GM12864 (cell line): ENCODE measurements around the gene ZFAND2A.
"Not testable (repeated sequence)": the region's sequence is repeated elsewhere in the genome, so short reads cannot be mapped to it uniquely, and the experiment has no call there.

Source experiments
- DNase-seq: peaks from one replicate; pipeline ENCODE4 v3.0.0-alpha.2; 2011; ENCODE audit warnings: low read depth
- H3K4me3 ChIP-seq: 2 replicates; pipeline ENCODE4 v1.5.1; 2011; ENCODE audit warnings: mild to moderate bottlenecking, low read depth, low read length, control low read depth
- TF ChIP-seq, protein P1 (sequence below): IDR thresholded peaks from 2 replicates; pipeline ENCODE4 v1.5.1; 2011; ENCODE audit warnings: low read depth, mild to moderate bottlenecking, moderate library complexity, low read length, control low read depth, inconsistent platforms; ENCODE audit errors: missing control alignments

ZFAND2A gene

DNA sequence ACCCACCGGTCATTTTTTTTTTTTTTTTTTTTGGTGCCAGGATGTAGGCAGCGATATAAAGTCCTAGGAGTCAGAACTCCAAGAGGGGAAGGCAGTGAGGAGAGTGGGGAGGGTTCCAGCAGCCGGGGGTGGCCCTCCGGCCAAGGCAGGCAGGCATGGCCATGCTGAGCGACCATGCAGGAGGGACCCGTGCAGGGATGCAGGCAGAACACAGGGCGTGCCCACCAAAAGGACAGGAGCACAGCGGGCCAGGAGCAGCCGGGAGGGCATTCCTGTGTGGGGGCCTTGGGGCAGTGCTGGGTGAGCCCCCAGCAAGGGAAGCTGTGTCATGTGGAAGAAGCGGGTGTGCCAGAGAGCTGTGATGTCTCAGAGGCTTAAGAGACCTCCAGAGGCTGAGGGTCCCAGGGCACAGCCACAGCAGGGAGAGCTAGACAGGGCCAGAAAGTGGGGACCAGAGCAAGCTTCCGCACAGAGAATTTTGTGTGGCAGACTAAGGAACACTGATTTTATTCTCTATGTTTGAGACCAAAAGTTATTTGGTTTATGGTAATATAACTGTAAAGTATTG lies 5.7 kb downstream of the ZFAND2A start:
- TF ChIP-seq, protein P1, sequence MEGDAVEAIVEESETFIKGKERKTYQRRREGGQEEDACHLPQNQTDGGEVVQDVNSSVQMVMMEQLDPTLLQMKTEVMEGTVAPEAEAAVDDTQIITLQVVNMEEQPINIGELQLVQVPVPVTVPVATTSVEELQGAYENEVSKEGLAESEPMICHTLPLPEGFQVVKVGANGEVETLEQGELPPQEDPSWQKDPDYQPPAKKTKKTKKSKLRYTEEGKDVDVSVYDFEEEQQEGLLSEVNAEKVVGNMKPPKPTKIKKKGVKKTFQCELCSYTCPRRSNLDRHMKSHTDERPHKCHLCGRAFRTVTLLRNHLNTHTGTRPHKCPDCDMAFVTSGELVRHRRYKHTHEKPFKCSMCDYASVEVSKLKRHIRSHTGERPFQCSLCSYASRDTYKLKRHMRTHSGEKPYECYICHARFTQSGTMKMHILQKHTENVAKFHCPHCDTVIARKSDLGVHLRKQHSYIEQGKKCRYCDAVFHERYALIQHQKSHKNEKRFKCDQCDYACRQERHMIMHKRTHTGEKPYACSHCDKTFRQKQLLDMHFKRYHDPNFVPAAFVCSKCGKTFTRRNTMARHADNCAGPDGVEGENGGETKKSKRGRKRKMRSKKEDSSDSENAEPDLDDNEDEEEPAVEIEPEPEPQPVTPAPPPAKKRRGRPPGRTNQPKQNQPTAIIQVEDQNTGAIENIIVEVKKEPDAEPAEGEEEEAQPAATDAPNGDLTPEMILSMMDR, result no peak
- H3K4me3 ChIP-seq, result no peak overlapping the region
- no peak for DNase-seq

DNA sequence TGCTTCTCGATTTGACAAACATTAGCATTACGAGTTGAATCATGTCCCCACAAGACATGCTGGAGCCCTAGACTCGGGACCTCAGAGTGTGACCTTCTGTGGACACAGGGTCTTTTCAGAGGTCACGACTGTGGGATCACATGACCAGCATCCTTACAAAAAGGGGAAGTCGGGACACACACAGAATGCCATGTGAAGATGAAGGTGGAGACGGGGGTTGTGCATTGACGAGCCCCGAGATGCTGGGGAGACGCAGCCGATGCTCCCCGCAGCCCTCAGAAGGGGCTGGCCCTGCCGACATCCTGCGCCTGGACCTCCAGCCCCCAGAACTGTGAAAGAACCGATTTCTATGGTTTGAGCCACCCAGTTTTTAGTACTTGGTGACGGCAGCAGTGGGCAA lies 7.5 kb downstream of the ZFAND2A start:
- no peak for DNase-seq
- TF ChIP-seq, protein P1, result no peak
- H3K4me3 ChIP-seq, result no peak overlapping the region

- TF ChIP-seq, protein P1, result no peak
- H3K4me3 ChIP-seq, result no peak overlapping the region
- no peak for DNase-seq
Measured at GRCh38 chr7:1151653-1152425, 8.2 kb downstream of the ZFAND2A start.

DNA sequence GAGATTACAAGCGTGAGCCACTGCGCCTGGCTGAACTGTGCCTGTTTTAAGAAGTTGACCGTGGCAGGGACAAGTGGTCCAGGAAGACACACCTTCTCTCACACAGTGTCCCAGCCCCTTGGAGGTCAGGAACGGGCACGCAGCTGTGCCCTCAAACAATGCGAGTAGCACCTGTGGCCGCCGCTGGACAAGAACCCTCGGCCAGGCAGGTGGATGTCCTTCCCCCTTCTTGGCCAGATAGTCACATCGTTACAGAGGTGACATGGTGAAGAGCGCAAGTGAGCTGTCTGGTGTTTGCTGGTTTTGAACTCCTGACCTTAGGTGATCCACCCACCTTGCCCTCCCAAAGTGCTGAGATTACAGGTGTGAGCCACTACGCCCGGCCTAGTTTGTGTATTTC lies 8.8 kb downstream of the ZFAND2A start:
- TF ChIP-seq, protein P1, result no peak
- no peak overlapping the region for H3K4me3 ChIP-seq
- DNase-seq, result no peak

GRCh38 chr7:1150400-1151002 lies 9.5 kb downstream of the ZFAND2A start:
- TF ChIP-seq, protein P1, result no peak
- no peak for DNase-seq
- no peak overlapping the region for H3K4me3 ChIP-seq

DNA sequence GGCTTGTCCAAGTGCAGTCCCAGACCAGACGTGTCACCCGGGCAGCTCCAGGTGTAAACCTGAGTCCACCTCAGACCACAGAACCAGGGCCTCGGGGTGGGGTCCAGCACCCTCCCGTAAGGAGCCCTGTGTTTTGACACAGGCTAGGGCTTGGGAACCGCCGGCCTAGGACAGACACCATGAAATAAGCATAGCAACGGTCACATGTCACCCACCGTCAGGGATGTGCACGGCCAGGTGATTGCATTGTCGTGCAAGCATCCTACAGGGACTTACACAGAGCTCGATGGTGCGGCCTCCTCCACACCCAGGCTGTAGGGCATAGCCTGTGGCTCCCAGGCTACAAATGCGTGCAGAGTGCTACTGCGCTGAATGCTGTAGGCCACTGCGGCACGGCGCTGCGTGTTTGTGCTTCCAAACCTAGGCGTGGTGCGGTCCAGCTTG lies 10.6 kb downstream of the ZFAND2A start:
- no peak overlapping the region for H3K4me3 ChIP-seq
- TF ChIP-seq, protein P1, result no peak
- no peak for DNase-seq

DNA sequence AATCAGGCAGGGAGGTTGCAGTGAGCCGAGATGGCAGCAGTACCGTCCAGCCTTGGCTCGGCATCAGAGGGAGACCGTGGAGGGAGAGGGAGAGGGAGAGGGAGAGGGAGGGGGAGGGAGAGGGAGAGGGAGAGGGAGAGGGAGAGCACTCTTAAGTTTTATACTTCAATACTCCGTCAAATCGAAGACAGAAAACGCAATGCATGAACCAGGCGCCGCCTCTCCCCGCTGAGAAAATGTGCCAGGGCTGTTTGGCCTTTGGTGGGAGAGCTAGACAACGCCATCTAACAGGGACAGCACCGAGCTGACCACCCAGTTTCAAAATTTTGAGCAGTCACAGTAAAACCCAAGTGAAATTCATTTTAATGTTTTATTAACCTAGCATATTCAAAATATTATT lies 12.1 kb downstream of the ZFAND2A start:
- H3K4me3 ChIP-seq, DNase-seq: not testable (repeated sequence)
